ENCODE data around the gene AP1S3.

Gene AP1S3

GRCh38 chr2:223853425-223853837, 16.0 kb upstream of the AP1S3 start:
- TF ChIP-seq, protein P1, sequence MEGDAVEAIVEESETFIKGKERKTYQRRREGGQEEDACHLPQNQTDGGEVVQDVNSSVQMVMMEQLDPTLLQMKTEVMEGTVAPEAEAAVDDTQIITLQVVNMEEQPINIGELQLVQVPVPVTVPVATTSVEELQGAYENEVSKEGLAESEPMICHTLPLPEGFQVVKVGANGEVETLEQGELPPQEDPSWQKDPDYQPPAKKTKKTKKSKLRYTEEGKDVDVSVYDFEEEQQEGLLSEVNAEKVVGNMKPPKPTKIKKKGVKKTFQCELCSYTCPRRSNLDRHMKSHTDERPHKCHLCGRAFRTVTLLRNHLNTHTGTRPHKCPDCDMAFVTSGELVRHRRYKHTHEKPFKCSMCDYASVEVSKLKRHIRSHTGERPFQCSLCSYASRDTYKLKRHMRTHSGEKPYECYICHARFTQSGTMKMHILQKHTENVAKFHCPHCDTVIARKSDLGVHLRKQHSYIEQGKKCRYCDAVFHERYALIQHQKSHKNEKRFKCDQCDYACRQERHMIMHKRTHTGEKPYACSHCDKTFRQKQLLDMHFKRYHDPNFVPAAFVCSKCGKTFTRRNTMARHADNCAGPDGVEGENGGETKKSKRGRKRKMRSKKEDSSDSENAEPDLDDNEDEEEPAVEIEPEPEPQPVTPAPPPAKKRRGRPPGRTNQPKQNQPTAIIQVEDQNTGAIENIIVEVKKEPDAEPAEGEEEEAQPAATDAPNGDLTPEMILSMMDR (conservative IDR thresholded peaks at IDR 0.05; ENCODE audit: low read depth, low read length): no peak
- no peak overlapping the region for H3K4me3 ChIP-seq (ENCODE audit: low read depth, low read length)
- peak; percentile 15 for DNase-seq (ENCODE audit: low read depth)

GRCh38 chr2:223852281-223852795, 15.0 kb upstream of the AP1S3 start:
- no peak for DNase-seq (ENCODE audit: low read depth)
- TF ChIP-seq, protein P1 (conservative IDR thresholded peaks at IDR 0.05; ENCODE audit: low read depth, low read length): no peak
- H3K4me3 ChIP-seq (ENCODE audit: low read depth, low read length): no peak overlapping the region

DNA sequence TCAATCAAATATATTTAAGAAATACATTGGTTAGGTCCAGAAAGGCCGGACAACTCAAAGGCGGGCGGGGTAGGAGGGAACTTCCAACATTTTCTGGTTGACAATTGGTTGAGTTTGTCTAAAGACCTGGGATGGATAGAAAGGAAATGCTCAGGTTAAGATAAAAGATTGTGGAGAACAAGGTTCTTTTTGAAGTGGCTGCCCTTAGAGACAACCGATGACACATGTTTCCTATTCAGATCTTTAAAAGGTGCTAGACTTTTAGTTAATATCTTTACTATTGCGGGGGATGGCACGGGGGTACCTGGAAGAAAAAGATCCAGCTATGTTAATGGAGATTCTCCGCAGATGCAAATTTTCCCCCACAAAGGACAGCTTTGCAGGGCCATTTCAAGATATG, 10.0 kb upstream of the AP1S3 start:
- TF ChIP-seq, protein P1 (conservative IDR thresholded peaks at IDR 0.05; ENCODE audit: low read depth, low read length): no peak
- no peak overlapping the region for H3K4me3 ChIP-seq (ENCODE audit: low read depth, low read length)
- no peak for DNase-seq (ENCODE audit: low read depth)

DNA sequence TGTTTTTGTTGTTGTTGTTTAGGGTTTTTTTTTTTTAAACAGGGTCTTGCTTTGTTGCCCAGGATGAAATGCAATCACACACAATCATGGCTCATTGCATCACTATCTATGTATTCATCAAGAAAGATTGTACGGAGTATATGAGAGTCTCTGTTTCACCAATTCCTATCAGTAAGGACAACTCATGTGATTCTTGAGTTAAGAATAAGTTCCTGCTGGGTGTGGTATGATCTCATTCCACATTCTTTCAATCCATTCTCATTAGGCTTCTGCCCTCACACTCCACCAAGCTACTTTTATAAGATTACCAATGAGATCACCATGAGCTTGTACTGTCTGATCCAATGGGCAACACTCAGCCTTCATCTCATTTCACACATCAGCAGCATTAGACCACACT, 9.1 kb upstream of the AP1S3 start:
- TF ChIP-seq, protein P1 (conservative IDR thresholded peaks at IDR 0.05; ENCODE audit: low read depth, low read length): no peak
- peak; percentile 93 for DNase-seq (ENCODE audit: low read depth)
- H3K4me3 ChIP-seq (ENCODE audit: low read depth, low read length): no peak overlapping the region

DNA sequence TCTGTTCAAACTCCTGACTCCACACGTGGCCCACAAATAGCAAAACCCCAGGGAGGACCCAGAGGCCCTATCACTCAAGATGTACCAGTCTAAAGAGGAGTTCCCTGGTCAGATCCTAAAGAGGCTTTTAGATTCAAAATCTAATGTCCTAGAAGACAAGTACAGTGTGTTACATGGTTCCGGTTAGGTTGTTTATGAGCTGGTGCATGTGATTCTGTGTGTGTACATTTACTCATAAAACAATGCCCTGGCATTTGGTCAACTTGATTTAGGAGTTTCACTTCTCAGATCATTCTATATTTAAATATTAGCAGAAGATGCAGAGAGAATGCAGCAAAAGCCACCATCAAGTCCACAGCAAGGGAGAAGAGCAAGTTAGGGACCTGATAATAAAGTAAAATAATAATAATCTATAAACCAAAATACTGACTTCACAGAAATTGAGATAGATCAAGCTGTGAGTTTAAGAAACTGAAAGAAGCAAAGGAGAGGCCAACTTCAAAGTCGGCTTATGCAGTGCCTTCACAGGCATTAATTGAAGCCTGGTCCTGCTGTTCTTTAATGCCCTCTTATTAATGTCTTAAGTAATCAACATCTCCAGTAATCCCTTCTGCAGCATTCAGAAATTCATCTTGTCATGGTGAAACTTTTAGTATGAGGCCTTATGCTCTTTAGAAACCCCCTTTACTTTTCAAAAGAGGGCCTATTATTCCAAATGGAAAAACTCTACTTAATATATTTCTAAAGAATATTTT, 4.2 kb upstream of the AP1S3 start:
- DNase-seq (ENCODE audit: low read depth): no peak
- TF ChIP-seq, protein P1 (conservative IDR thresholded peaks at IDR 0.05; ENCODE audit: low read depth, low read length): no peak
- H3K4me3 ChIP-seq (ENCODE audit: low read depth, low read length): no peak overlapping the region

DNA sequence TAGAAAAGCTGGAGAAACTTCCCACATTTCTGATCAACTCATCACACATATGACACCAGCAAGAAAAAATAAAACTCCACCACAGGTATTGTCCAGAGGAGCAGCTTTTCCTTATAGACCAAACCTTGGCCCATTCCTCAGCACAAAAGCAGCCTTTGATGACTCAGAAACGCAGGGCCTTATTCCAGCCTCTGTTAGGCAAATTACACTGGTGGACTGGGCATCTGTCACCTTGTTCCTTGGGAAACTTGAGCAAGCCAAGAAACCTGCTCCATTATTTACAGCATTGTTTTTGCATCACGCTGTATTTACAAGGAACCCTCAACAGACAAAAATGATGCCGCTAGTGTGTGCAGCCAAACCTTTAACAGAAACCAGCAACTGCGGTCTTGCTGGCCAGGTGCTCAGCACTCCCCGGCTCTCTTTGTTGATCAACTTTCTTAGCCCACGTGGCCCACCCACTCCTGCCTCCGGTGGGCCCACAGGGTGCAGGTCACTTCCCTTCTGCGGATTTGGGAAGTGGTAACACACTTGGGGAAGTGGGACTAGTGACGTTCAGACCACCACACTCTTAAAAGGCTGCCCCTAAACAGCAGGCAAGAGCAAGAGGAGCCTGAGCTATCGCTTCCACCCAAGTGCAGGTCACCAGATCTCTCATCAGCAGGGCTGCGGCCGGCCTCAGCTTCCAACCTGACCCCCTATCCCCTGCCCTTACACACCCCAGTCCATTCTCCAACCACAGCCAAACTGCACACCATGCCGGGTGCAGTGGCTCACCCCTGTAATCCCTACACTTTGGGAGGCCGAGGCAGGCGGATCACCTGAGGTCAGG, 1.5 kb downstream of the AP1S3 start:
- DNase-seq (ENCODE audit: low read depth): no peak
- no peak overlapping the region for H3K4me3 ChIP-seq (ENCODE audit: low read depth, low read length)
- TF ChIP-seq, protein P1 (conservative IDR thresholded peaks at IDR 0.05; ENCODE audit: low read depth, low read length): no peak
